ENCODE results near the gene CROCC2.

The CROCC2 gene

DNA sequence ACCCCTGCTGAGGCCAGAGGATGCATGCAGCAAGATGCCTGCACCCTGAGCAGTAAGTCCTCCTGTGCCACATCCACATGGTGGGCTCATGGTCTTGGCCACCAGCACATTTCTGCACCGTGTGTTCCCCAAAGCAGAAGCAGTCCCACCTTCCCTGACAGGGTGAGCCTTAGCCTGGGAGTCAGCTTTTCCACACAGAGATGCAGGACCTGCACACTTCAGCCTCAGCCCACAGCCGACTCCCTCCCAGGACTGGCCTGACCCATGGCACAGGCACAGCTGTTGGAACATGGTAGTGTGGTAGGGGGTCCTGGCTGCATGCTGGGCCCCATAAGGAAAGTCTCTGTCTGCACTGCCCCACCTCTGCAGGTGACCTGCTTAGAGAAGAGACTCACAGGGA lies 97.2 kb downstream of the CROCC2 start:
- no peak for FAIRE-seq

DNA sequence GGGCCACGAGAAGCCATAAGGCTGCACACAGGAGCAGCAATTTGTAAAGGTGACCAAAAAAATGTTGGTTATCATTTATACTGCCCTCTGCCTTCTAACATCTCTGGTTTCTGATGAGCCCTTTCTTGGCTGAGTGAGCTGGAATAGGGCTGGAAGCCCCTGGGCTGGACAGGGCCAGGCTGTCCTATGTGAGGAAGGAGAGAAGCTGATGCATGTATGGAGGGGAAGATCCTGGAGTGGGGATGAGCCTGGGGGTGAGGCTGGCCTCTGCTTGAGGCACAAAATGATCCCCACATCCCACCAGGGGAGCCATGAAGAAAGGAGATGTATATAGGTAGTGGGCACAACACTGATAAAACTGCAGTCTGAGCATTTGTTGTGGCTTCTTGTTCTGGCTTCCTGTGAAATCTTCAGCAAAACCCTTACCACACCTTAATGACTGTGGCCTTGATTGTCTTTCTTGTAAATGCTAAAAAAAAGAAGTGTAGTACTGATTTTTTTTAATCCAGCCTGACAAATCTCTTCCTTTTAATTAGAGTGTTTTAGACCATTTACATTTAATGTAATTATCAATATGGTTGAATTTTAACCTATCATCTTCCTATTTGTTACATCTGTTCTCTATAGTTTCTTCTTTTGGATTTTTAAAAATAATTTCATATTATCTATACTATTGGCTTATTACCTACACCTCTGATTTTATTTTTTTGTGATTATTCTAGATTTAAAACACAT lies 97.9 kb downstream of the CROCC2 start:
- peak; percentile 47 for FAIRE-seq

DNA sequence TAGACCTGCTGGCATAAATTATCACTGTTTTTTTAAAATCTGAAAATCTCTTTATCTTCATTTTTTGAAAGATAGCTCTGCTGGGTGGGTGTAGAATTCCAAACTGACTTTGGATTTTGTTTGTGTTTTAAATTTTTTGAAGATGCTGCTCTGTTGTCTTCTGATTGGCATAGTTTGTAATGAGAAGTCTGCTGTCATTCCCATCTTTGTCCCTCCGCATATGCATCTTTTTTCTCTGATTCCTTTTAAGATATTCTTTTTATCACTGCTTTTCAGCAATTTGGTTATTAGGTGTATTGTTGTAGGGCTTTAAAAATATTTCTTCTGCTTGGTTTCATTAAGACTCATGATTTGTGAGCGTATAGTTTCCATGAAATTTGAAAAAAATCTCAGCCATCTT lies 99.4 kb downstream of the CROCC2 start:
- no peak for FAIRE-seq

DNA sequence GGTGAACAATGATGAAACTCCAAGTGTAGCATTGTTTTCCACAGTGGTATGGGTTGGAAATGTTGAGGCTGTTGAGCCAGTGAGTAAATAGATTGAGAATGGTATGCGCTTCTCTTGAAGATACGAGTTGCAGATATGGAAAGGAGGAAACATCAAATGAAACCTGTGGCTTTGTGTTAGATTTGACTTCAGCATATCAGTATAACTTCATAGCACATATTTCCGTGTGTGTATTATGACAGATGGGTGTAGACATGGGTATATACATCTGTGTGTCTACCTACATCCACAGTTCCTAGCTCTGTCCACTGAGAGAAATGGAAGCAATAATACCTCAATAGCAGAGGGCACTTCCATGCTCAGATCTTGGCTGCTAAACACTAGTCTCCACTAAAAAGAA lies 100.3 kb downstream of the CROCC2 start:
- no peak for FAIRE-seq

DNA sequence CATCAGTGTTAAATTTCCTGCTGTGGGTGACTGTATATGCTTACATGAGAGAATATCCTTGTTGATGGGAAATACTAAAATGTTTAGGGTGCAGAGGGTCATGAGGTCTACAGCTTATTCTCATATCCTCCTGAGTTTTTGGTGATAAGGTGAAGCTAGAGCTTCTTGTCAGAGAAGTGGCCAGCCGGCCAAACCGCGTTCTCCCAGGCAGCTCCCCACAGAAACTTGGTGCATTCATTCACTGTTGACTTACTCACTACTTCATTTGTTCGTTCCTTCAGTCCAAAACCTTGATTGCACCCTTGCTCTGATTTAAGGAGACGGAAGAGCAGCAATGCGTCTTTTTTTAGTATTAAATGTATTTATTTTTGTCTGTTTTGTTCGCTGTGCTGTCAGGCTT lies 101.0 kb downstream of the CROCC2 start:
- FAIRE-seq, result no peak

DNA sequence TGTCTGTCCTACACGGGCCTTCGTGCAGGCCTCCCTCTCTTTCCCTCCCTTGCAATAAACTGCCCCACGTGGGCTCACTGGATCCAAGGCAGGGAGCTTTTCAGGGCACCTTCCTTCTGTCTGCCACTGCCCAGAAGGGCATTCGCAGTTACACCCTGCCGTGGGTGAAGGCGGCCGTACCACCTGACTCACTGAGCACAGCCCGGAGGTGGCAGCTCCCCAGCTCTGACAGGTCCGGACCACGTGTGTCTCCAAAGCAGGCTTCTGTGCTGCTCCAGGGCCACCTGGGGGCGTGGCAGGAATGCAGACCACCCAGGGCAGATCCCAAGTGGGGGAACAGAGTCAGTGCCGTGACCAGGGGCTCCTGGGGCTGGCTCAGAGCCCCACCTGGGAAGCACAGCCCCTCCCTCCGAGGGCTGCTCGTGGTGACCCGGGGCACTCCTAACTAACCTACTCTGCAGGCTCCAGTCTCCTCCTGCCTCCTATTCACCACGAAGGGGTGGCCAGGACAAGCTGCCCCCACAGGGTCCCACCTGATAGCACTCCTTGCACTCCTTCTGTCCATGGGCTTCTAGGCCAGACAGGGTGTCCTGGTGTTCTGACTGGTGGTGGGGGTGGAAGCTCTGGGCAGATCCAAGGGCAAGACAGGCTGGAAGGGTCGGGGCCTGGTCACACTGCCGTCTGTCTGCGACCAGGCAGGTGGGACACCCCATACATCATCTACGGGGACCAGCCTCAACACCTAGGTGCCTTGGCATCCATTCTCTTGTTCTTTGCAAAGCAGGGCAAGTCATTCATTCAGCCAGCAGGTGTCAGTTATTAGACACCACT lies 102.0 kb downstream of the CROCC2 start:
- FAIRE-seq, result no peak

DNA sequence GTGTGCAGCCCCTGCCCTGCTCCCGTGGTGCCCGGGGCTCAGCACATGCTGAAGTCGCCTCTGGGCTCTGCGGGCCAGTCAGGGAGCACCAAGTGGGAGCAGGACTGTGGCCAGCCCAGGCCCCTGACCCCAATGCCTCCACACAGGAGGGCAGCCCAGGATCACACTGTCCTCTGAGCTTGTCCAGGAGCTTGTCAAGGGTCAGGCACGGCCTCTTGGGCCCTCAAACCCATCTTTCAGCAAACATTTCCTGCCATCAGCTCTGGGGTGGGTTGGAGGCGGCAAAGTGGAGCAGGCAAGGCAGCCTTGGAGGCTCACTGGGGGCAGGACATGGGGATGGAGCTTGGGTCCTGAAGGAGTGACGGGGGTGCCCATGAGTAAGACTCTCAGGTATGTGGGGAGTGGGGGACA lies 102.6 kb downstream of the CROCC2 start:
- no peak for FAIRE-seq

DNA sequence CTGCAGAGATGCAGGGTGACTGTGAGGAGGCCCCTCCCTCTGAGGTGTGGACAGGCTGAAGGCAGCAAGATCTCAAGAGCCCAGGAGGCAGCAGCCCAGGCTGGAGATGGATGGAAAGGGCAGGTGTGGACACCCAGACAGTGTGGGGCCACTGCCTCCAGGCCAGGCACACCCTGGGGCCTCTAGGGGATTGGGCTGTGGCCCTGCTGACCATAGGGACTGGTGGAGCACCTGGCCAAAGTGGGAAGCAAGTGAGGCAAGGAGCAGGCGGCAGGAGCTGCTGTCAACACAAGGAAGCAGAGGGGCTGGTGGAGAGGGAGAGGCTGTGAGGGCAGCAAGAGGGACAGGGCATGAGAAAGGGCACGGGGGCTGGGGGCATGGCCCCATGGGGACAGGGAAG lies 103.1 kb downstream of the CROCC2 start:
- FAIRE-seq, result no peak

DNA sequence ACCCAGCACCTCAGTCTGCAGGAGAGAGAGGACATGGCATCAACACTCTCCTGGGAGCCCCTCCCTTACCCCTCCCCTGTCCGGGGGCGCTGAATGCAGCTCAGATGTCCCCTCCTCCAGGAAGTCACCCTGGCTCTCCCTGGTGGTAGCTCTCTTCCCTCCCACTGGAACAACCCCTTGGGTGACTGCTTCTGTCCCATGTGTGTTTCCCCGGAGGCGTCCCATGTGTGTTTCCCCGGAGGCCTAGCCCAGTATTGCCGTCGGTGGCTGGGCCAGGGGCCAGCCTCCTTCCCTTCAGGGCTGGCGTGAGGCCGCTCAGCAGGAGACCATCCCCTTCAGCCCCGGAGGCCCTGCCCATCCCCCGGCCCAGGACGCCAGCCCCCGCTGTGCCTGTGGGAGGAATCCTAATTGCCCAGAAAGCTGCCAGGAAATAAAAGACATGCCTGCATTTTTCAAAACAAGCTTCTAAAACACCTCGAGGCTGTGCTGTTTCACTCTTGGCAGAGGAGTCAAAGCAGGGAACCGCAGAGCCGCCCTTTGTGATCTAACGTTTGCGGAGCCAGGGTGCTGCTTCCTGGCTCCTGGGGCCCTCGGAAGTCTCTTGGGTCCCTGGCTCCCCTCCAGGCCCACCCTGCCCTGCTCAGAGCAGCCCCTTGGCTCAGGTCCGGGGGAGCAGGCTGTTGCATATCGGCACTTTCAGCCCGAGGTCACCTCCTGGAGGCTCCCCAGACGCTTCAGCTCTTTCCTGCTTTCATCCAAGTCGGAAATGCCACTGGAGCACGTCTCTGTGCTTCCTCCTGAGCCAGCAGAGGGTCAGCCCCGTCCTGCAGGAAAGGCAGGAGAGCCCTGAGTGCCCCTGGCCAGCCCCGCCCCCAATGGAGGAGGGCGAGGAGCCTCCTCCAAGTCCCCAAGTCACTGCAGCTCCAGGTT lies 103.7 kb downstream of the CROCC2 start:
- no peak for FAIRE-seq

DNA sequence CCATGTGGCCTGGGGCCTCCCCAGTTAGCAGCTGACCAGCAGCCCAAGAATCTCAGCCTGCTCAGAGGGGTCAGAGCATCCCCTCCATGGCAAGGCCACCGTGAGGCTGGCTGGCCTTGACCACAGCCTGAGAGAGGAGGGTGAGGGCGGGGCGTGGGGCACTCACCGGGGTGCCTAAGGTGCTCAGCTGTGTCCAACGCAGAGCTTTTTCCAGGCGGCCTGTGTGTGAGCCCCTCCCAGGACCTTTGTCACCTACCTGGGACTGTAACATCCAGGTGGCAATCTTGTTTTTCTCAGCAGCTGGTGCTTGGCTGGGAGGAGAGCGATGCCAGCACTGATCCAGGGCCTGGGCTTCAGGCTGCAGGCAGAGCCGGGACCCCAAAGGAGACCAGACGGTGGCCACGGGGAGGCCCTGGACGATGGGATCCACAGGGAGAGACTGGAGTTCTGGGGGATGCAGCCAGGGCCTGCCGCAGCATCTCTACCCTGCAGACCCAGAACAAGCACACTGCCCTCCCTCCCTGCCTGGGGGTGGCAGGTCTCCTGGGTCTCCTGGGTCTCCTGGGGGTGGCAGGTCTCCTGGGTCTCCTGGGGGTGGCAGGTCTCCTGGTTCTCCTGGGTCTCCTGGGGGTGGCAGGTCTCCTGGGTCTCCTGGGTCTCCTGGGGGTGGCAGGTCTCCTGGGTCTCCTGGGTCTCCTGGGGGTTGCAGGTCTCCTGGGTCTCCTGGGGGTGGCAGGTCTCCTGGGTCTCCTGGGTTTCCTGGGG lies 104.6 kb downstream of the CROCC2 start:
- no peak for FAIRE-seq

DNA sequence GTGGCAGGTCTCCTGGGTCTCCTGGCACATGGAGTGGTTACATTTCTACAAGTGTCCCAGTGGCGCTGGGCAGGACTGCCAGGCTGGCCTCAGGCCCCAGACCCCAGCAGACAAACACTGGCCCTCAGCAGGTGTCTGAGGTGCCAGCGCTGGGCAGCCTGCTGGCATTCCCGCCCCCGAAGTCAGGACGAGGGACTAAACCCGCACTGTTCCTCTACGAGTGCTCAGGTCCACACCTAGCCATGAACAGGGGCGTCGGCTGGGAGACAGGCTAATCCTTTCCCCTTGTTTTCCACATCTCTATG lies 105.1 kb downstream of the CROCC2 start:
- no peak for FAIRE-seq

DNA sequence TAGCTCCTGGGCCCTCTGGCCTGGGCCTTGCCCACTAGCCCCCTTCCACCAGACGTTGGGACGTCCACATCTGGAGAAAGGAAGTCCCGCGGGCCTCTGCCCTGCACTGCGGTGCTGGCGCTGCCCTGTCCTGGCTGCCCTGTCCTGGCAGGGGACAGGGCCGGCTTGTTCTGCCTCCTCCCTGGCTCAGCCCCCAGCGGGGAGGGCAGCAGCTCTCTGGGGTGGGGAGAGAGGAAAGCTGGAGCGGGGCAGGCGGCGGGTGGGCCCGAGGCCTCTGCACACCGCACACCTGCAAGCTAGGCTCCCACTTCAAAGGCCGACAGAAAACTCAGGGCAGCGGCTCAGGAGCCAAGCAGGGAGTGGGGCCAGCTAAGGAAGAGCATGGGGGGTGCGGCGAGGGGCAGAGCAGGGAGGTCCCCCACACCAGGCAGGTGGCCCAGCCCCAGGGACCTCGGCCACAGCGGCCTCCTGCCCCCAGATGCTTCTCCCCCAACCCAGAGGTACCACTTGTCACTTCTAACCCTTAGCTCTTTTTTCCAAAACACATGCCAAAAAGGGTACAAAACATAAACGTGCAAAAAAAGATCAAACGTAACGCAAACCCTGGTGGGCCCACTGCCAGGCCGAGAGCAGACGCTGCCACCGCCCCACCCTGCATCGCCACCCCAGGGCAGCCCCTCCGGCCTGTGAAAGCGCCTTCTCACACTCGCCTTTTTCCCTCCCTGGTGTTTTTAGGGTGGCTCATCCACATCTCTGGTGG lies 105.8 kb downstream of the CROCC2 start:
- FAIRE-seq, result no peak

DNA sequence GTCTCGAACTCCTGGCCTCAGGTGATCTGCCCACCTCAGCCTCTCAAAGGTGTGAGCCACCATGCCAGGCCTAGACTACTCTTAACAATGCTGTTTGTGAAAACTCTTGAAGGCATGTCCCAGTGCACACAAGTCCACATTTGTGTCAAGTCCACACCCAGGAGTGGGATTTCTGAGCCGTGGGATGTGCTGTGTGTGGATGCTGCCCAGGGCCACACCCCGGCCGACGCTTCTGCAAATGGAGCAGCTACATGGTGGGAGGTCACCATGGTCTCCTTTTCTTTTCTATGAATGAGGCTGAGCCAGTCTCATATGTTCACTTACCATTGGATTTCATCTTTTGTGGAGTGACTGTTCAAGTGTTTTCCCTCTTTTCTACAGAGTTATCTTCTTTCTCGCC lies 108.1 kb downstream of the CROCC2 start:
- FAIRE-seq, result no peak

DNA sequence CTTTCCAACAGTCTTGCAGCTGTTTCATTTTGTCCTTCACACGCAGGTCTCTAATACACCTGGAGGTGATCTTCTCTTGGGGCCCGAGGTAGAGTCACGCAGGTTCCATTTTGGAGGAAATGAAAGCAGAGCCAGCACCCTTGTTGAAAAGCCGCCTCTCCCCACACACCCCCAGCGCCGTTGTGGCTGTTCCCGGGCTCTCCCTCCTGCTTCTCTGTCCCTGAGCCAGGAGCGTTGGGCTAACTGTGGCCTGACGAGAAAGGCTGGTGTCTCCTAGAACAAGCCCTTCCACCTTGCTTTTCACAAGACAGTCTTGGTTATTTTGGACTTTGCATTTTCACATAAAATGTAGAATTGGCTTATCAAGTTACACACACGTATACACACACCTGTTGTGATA lies 108.6 kb downstream of the CROCC2 start:
- no peak for FAIRE-seq

DNA sequence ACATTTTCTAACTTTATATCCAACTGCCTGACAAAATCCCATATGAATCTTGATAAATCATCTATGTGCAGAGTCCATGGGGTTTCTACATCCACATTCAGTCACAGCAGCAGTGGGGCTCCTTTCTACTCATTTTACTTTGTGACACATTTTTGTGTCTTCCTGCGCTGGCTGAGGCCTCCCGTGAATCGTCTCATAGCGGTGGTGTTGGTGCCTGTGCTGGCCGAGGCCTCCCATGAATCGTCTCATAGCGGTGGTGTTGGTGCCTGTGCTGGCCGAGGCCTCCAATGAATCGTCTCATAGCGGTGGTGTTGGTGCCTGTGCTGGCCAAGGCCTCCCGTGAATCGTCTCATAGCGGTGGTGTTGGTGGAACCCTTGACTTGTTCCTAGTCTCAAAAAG lies 109.3 kb downstream of the CROCC2 start:
- FAIRE-seq, result no peak

DNA sequence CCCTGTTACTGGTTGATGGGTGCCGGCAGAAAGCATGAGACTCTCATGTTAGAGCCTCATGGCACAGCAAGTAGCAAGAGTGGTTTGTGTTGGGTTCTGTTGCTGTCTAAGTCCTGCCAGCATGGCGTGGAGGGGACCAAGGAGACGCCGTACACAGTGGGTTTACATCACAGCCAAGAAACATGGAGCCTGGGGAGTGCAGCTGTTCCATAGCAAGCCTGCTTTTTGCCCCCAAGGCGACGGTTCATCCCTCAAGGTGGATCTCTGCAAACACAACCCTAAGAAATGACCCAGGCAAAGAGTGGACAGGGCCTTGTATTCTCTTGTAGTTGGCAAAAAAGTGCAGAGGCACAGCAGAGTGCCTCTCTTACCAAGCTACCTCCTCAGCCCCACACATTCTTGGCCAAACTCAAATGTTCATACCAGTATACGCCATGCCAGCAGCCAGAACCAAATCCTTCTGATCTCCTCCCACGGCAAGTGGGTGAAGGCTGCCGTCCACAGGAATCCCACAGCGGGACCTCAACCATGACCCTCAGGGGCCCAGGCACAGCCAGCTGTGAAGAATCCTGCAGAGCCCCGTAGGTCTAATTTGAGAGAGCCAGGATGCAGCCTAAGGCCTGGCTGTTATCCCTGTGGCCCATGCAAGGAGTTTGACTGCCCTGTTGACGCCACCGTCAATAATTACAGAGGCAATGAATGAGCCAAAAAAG lies 111.2 kb downstream of the CROCC2 start:
- FAIRE-seq, result no peak

DNA sequence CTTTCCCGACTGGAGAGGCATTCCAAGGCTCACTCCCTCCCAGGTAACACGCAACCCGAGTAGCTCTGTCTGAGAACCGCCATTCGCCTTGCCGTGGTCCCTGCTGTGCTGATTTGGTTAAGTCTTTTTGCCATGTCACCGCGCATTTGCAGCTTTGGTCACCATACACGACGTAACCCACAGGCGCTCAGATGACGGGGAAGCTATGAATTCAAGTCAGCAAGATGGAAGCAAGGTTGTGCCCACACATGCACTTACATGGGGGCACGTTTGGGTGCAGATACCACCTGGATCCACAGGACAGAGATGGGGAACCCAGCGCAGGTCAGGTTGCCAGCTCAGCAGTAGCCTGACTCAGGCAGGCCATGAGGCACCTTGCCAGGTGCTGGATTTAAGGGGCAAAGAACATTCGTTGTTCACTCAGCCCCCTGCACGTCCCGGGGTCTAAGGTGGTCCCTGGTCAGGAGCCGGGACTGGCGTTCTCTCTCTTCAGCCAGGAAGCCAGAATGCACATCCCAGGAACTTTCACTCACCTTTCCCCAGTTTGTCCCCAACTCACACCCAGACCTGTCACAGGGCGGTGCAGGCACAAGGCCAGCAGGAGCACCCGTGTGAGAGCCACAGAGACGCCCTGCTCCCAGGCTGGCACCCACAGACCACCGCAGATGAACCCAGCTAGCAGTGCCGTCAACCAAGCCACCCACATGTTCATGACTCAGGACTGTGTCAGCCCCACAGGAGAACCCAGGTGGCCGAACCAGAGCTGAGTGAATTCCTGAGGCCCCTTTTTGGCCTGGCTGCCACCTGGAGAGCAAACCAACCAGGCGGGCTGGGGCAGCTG lies 112.1 kb downstream of the CROCC2 start:
- FAIRE-seq, result no peak

DNA sequence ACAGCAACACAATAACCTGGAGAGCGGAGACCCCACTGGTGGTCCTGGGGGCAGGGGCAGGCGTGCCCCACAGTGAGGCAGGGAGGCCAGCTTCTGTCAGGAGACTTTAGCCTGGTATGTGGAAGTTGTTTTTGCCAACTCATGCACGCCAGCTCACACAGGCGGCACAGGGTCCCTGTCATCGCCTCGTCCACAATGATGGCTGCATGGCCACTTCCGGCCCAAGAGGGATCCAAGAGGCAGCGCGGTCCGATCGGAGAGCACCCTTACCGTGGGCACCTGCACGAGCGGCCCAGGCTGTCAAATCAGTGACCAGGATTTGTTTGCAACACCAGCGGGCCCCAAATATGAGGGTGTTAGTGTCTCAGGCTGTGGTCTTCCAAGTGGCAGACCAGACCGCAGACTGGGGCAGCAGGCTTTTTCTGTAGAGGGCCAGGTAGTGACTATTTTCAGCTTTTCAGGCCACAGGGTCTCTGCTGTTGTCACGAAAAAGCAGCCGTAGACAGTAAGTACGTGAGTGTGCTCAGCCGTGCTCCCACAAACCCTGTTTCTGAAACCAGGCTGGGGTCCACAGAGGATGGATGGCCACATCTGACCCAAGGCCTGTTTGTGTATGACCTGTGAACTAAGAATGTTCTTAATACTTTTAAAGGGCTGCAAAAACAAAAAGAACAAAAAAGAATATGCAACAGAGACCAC lies 113.5 kb downstream of the CROCC2 start:
- no peak for FAIRE-seq

DNA sequence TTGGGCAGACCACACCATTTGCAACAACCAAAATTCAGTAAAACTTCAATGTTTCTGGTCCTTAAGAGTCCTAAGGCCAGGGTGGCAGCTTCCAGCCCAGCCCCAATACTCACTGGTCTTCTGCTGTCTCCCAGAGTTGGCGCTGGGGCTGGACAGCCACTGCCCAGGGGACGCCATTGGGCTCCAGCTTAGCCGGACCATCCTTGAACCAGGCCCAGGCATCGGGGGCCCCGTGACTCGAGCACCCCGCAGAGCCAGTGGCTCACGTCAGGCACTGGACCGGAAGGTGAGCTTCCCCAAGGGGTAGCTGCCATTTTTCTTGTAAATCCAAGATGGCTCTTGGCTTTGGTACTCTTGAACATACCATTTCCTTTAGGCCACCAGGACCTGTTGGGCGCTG lies 114.1 kb downstream of the CROCC2 start:
- no peak for FAIRE-seq

Measured in A204.1 (cell line).